Measurements from ENCODE around the gene TWIST2. TPM values are rescaled to one million over a fixed set of nuclear protein-coding genes. Genes with fewer than 3 reads are reported as not detected.
A peak's percentile ranks its signal among the peaks of the same experiment; 100 is the strongest.

Gene TWIST2
- total and polyA plus RNA-seq, 7 donors, result 0.92 to 92.2 (median 53.9) TPM

GRCh38 chr2:238861013-238861730 is 13.3 kb downstream of the TWIST2 start:
- 80 to 83% methylated on average over 21 of the region's 21 CpGs for WGBS, 2 donors
- TF ChIP-seq POLR2A (IDR thresholded peaks at IDR 0.05), result no peak
- intact Hi-C loops (cut with DNase I), result no loop called here
- peak overlapping the region in 3 of 4 donors; percentile 1 to 50 (median 25) for H3K27ac ChIP-seq
- H3K4me3 ChIP-seq, result no peak overlapping the region
- H3K27me3 ChIP-seq, result no peaks in the 10 kb centered on the region
- DNase-seq, result no peak
- H3K4me1 ChIP-seq, result peaks cover 0 to 60% (median 57%) of the 10 kb centered on the region in 4 donors
- H3K36me3 ChIP-seq, result no peaks in the 10 kb centered on the region
- no peaks in the 10 kb centered on the region for H3K9me3 ChIP-seq

GRCh38 chr2:238861766-238862315 is 14.0 kb downstream of the TWIST2 start:
- H3K36me3 ChIP-seq, result no peaks in the 10 kb centered on the region
- TF ChIP-seq POLR2AphosphoS5 (IDR thresholded peaks at IDR 0.05) (no peak), EP300 (IDR thresholded peaks at IDR 0.05) (no peak), POLR2A (IDR thresholded peaks at IDR 0.05) (no peak)
- no peaks in the 10 kb centered on the region for H3K9me3 ChIP-seq
- no peak overlapping the region for H3K4me3 ChIP-seq
- peaks cover 0 to 66% (median 62%) of the 10 kb centered on the region in 4 donors for H3K4me1 ChIP-seq
- no peak for DNase-seq
- no peaks in the 10 kb centered on the region for H3K27me3 ChIP-seq
- 92 to 94% methylated on average over 10 of the region's 10 CpGs for WGBS, 2 donors
- intact Hi-C loops (cut with DNase I), result no loop called here
- H3K27ac ChIP-seq, result peak overlapping the region in 2 of 4 donors; percentile 25 to 90

- TF ChIP-seq POLR2AphosphoS5 (IDR thresholded peaks at IDR 0.05) (no peak), CTCF (IDR thresholded peaks at IDR 0.05) (no peak), POLR2A (IDR thresholded peaks at IDR 0.05) (no peak), EP300 (IDR thresholded peaks at IDR 0.05) (no peak)
- no peaks in the 10 kb centered on the region for H3K36me3 ChIP-seq
- intact Hi-C loops (cut with DNase I), result no loop called here
- no peak for DNase-seq
- H3K4me3 ChIP-seq, result no peak overlapping the region
- no peaks in the 10 kb centered on the region for H3K9me3 ChIP-seq
- WGBS, 2 donors, result 89 to 92% methylated on average over 5 of the region's 5 CpGs
- H3K27me3 ChIP-seq, result no peaks in the 10 kb centered on the region
- peak overlapping the region in 3 of 4 donors; percentile 85 to 90 (median 87) for H3K27ac ChIP-seq
- H3K4me1 ChIP-seq, result peaks cover 0 to 75% (median 66%) of the 10 kb centered on the region in 4 donors
These were observed 14.8 kb downstream of the TWIST2 start for GRCh38 chr2:238862701-238863100.

- no peak for DNase-seq
- Histone ChIP-seq H3K4me1 (peaks cover 0 to 80% (median 69%) of the 10 kb centered on the region in 4 donors), H3K9me3 (no peaks in the 10 kb centered on the region), H3K36me3 (no peaks in the 10 kb centered on the region), H3K27me3 (no peaks in the 10 kb centered on the region), H3K27ac (peak overlapping the region; percentile 82 to 90 (median 86)), H3K4me3 (no peak overlapping the region)
- intact Hi-C loops (cut with DNase I), result no loop called here
- no peak for TF ChIP-seq CTCF (IDR thresholded peaks at IDR 0.05)
- peak in 3 of 4 donors; percentile 37 to 44 (median 43) for TF ChIP-seq POLR2AphosphoS5 (IDR thresholded peaks at IDR 0.05)
- WGBS, 2 donors, result 96 to 97% methylated on average over 14 of the region's 14 CpGs
These were observed 15.3 kb downstream of the TWIST2 start for GRCh38 chr2:238863231-238863630.

GRCh38 chr2:238863749-238864206 is 15.9 kb downstream of the TWIST2 start:
- Histone ChIP-seq H3K36me3 (no peaks in the 10 kb centered on the region), H3K27me3 (no peaks in the 10 kb centered on the region), H3K4me1 (peaks cover 0 to 86% (median 75%) of the 10 kb centered on the region in 4 donors), H3K9me3 (no peaks in the 10 kb centered on the region), H3K4me3 (peak overlapping the region in 2 of 4 donors; percentile 22 to 25), H3K27ac (peak overlapping the region; percentile 82 to 90 (median 86))
- DNase-seq, result peak; percentile 60
- intact Hi-C loops (cut with DNase I), result no loop called here
- 73 to 75% methylated on average over 9 of the region's 9 CpGs for WGBS, 2 donors
- no peak for TF ChIP-seq EP300 (IDR thresholded peaks at IDR 0.05)

GRCh38 chr2:238864207-238865014 is 16.5 kb downstream of the TWIST2 start:
- TF ChIP-seq POLR2AphosphoS5 (IDR thresholded peaks at IDR 0.05) (peak; percentile 34 to 79 (median 60)), POLR2A (IDR thresholded peaks at IDR 0.05) (no peak)
- H3K4me1 ChIP-seq, result peaks cover 0 to 91% (median 81%) of the 10 kb centered on the region in 4 donors
- intact Hi-C loops (cut with DNase I), result no loop called here
- no peaks in the 10 kb centered on the region for H3K36me3 ChIP-seq
- H3K27ac ChIP-seq, result peak overlapping the region; percentile 82 to 90 (median 86)
- 11 to 38% methylated on average over 29 of the region's 29 CpGs for WGBS, 2 donors
- no peaks in the 10 kb centered on the region for H3K9me3 ChIP-seq
- H3K4me3 ChIP-seq, result peak overlapping the region; percentile 3 to 25 (median 16)
- peak; percentile 97 for DNase-seq
- no peaks in the 10 kb centered on the region for H3K27me3 ChIP-seq
